Sigmoid colon (tissue), 4 donors: ENCODE data around the gene SLC25A24.
"Not testable (repeated sequence)": the region's sequence is repeated elsewhere in the genome, so short reads cannot be mapped to it uniquely, and the experiment has no call there.

Experiments
- EP300 ChIP-seq, 4 donors: sonication (generic); formaldehyde crosslinking; IDR thresholded peaks; one replicate each; pipeline ENCODE4 v1.6.1; 2017; ENCODE audit warnings: antibody characterized with exemption in 4 of 4
- POLR2A ChIP-seq, 2 donors: fragments of 450-650 bp; IDR thresholded peaks; one replicate each; pipeline ENCODE4 v1.6.1; 2016; ENCODE audit warnings: antibody characterized with exemption in 2 of 2, mild to moderate bottlenecking in 2 of 2, moderate library complexity in 2 of 2
- TF ChIP-seq, protein P1 (sequence below), 4 experiments: fragments of 450-650 bp in 3 of 4; fragments of 200-600 bp in 1 of 4; IDR thresholded peaks; one replicate each; pipeline ENCODE4 v1.5.1; 2016 to 2019; ENCODE audit warnings: antibody characterized with exemption in 4 of 4, mild to moderate bottlenecking in 3 of 4, moderate library complexity in 2 of 4

DNA sequence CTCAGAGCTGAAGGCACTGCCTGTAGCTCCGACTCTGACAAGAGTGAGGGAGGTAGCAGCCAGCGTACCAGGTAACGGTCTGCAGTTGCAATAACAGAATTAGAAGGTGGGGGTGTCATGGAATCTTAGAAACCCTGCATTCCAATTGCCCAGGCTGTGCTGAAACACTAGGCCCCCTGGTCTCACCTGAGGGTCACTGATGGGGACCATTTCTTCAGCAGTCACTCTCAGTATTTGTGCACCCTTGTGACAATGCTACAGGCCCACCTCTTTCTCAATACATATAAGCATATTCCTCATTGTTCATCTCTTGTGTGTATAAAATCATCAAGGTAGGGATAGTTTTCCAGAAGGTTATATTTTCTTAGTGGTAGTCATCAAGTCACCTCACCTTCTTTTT is 43.8 kb upstream of the SLC25A24 start, which contains the start of gene NBPF4:
- TF ChIP-seq, protein P1, sequence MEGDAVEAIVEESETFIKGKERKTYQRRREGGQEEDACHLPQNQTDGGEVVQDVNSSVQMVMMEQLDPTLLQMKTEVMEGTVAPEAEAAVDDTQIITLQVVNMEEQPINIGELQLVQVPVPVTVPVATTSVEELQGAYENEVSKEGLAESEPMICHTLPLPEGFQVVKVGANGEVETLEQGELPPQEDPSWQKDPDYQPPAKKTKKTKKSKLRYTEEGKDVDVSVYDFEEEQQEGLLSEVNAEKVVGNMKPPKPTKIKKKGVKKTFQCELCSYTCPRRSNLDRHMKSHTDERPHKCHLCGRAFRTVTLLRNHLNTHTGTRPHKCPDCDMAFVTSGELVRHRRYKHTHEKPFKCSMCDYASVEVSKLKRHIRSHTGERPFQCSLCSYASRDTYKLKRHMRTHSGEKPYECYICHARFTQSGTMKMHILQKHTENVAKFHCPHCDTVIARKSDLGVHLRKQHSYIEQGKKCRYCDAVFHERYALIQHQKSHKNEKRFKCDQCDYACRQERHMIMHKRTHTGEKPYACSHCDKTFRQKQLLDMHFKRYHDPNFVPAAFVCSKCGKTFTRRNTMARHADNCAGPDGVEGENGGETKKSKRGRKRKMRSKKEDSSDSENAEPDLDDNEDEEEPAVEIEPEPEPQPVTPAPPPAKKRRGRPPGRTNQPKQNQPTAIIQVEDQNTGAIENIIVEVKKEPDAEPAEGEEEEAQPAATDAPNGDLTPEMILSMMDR (IDR thresholded peaks at IDR 0.05) = not testable (repeated sequence)
- TF ChIP-seq POLR2A, EP300 (IDR thresholded peaks at IDR 0.05): not testable (repeated sequence)
